Liver (tissue), 9 donors: ENCODE data around the gene CGB3. TPM values are rescaled to one million over a fixed set of nuclear protein-coding genes. Genes with fewer than 3 reads are reported as not detected.

ENCODE experiments used
- DNase-seq: peaks from one replicate; pipeline ENCODE4 v3.0.0-alpha.2; 2017; ENCODE audit warnings: low spot score
- H3K27ac ChIP-seq, 2 donors: one replicate each; pipeline ENCODE4 v1.7.0; 2013; ENCODE audit warnings: inconsistent platforms in 2 of 2, low read length in 2 of 2, control low read depth in 1 of 2, low read depth in 1 of 2, mild to moderate bottlenecking in 1 of 2
- H3K27me3 ChIP-seq, 4 donors: one replicate each; pipeline versions ENCODE4 v1.6.1 to v1.7.0; 2013; ENCODE audit warnings: low read length in 3 of 4, inconsistent platforms in 1 of 4, mild to moderate bottlenecking in 1 of 4, moderate library complexity in 1 of 4; ENCODE audit not compliant: control insufficient read depth in 4 of 4, insufficient read depth in 4 of 4
- H3K36me3 ChIP-seq, 4 donors: one replicate each; pipeline versions ENCODE4 v1.6.1 to v1.7.0; 2013; ENCODE audit warnings: low read length in 3 of 4, mild to moderate bottlenecking in 3 of 4, low read depth in 1 of 4, moderate library complexity in 1 of 4; ENCODE audit not compliant: control insufficient read depth in 4 of 4, insufficient read depth in 3 of 4
- H3K4me1 ChIP-seq, 4 donors: one replicate each; pipeline versions ENCODE4 v1.6.1 to v1.7.0; 2013; ENCODE audit warnings: low read length in 3 of 4, mild to moderate bottlenecking in 3 of 4, moderate library complexity in 1 of 4; ENCODE audit not compliant: control insufficient read depth in 4 of 4, insufficient read depth in 4 of 4
- H3K4me3 ChIP-seq, 3 donors: one replicate each; pipeline versions ENCODE4 v1.6.1 to v1.7.0; 2013; ENCODE audit warnings: low read length in 3 of 3, control low read depth in 1 of 3, low read depth in 1 of 3, mild to moderate bottlenecking in 1 of 3
- H3K9ac ChIP-seq, 2 donors: one replicate each; pipeline ENCODE4 v1.7.0; 2013; ENCODE audit warnings: low read length in 2 of 2, mild to moderate bottlenecking in 2 of 2, moderate library complexity in 2 of 2, control low read depth in 1 of 2, low read depth in 1 of 2
- H3K9me3 ChIP-seq, 4 donors: one replicate each; pipeline versions ENCODE4 v1.6.1 to v1.7.0; 2013; ENCODE audit warnings: low read length in 3 of 4; ENCODE audit not compliant: control insufficient read depth in 4 of 4
- ATF3 ChIP-seq: IDR thresholded peaks from 2 replicates; pipeline ENCODE4 v1.6.1; 2016; ENCODE audit warnings: antibody characterized with exemption
- CTCF ChIP-seq: fragments of 150-350 bp; IDR thresholded peaks from 2 replicates; pipeline ENCODE4 v1.5.1; 2017; ENCODE audit warnings: improper control_type of control experiment, low read depth, low read length; ENCODE audit not compliant: missing input control
- EGR1 ChIP-seq, 2 donors: IDR thresholded peaks; 2 replicates each; pipeline ENCODE4 v1.6.1; 2016 to 2018; ENCODE audit warnings: antibody characterized with exemption in 2 of 2, low read depth in 2 of 2
- FOXA1 ChIP-seq: IDR thresholded peaks from 2 replicates; pipeline ENCODE4 v1.6.1; 2016; ENCODE audit warnings: antibody characterized with exemption
- GABPA ChIP-seq, 2 donors: IDR thresholded peaks in 1 of 2; conservative IDR thresholded peaks in 1 of 2; 2 replicates each; pipeline ENCODE4 v1.6.1; 2016; ENCODE audit warnings: antibody characterized with exemption in 2 of 2, mild to moderate bottlenecking in 1 of 2, moderate library complexity in 1 of 2
- HNF4A ChIP-seq, 2 donors: conservative IDR thresholded peaks; 2 replicates each; pipeline ENCODE4 v1.6.1; 2016; ENCODE audit warnings: antibody characterized with exemption in 2 of 2, mild to moderate bottlenecking in 2 of 2
- JUND ChIP-seq, 2 donors: IDR thresholded peaks; 2 replicates each; pipeline ENCODE4 v1.6.1; 2016; ENCODE audit warnings: antibody characterized with exemption in 2 of 2
- MAX ChIP-seq: IDR thresholded peaks from 2 replicates; pipeline ENCODE4 v1.6.1; 2016; ENCODE audit warnings: antibody characterized with exemption
- NR2F2 ChIP-seq: IDR thresholded peaks from 2 replicates; pipeline ENCODE4 v1.6.1; 2016; ENCODE audit warnings: antibody characterized with exemption
- RAD21 ChIP-seq, 2 donors: IDR thresholded peaks; 2 replicates each; pipeline ENCODE4 v1.6.1; 2016; ENCODE audit warnings: antibody characterized with exemption in 2 of 2, mild to moderate bottlenecking in 2 of 2
- REST ChIP-seq: IDR thresholded peaks from 2 replicates; pipeline ENCODE4 v1.6.1; 2016; ENCODE audit warnings: antibody characterized with exemption, mild to moderate bottlenecking
- RXRA ChIP-seq, 2 donors: IDR thresholded peaks; 2 replicates each; pipeline ENCODE4 v1.6.1; 2017 to 2018; ENCODE audit warnings: antibody characterized with exemption in 2 of 2, mild to moderate bottlenecking in 1 of 2
- SP1 ChIP-seq: IDR thresholded peaks from 2 replicates; pipeline ENCODE4 v1.6.1; 2018; ENCODE audit warnings: antibody characterized with exemption, mild to moderate bottlenecking
- TAF1 ChIP-seq: conservative IDR thresholded peaks from 2 replicates; pipeline ENCODE4 v1.6.1; 2016; ENCODE audit warnings: antibody characterized with exemption, mild to moderate bottlenecking
- WGBS: extraction: QIAGEN DNeasy Blood & Tissue Kit; methylation state at CpG from one replicate; pipeline ENCODE4 v1.1.7; 2013; 5-methylcytosine and 5-hydroxymethylcytosine counted together
- polyA plus RNA-seq, 2 donors: library from polyadenylated mRNA; stranded (reverse) in 1 of 2; unstranded in 1 of 2; fragments of 200-250 nt in 1 of 2; fragments of >200 nt in 1 of 2; fragmentation: Nextera tagmentation in 1 of 2; extraction: Ambion mirVana in 1 of 2; gene quantifications; one replicate each; pipeline versions ENCODE4 v1.2.1 to v1.2.3, GENCODE V29; 2013 to 2015
- total RNA-seq, 2 donors: library from RNA; depleted of rRNA; stranded (reverse); fragments of >200 nt; gene quantifications; one replicate each; pipeline ENCODE4 v1.2.3, GENCODE V29; 2014
- donor health status: healthy.
- donor health status: healthy.
- donor health status: healthy.
- donor health status: healthy.
- donor health status: healthy.

The CGB3 gene
- total and polyA plus RNA-seq, 4 donors, result not detected

GRCh38 chr19:48991873-48992580, 32.1 kb downstream of the CGB3 start:
- H3K9me3 ChIP-seq, result no peaks in the 10 kb centered on the region
- peak overlapping the region; percentile 89 to 99 for H3K27ac ChIP-seq
- TF ChIP-seq RAD21 (IDR thresholded peaks at IDR 0.05) (no peak), REST (peak; percentile 24)
- no peak for DNase-seq
- peaks cover 12 to 28% (median 17%) of the 10 kb centered on the region in 4 donors for H3K4me1 ChIP-seq
- peaks cover 2 to 10% (median 6%) of the 10 kb centered on the region in 4 donors for H3K36me3 ChIP-seq
- H3K4me3 ChIP-seq, result peak overlapping the region; percentile 58 to 96 (median 71)
- no peaks in the 10 kb centered on the region for H3K27me3 ChIP-seq
- peak overlapping the region; percentile 60 to 98 for H3K9ac ChIP-seq
- 33% methylated on average over 8 of the region's 8 CpGs for WGBS

- H3K9ac ChIP-seq, result no peak overlapping the region
Observed at GRCh38 chr19:48991011-48991609, 33.0 kb downstream of the CGB3 start.

GRCh38 chr19:48990400-48990799, 33.7 kb downstream of the CGB3 start:
- no peak for DNase-seq
- no peak overlapping the region for H3K9ac ChIP-seq
- no peaks in the 10 kb centered on the region for H3K9me3 ChIP-seq
- WGBS, result 88% methylated on average over 4 of the region's 4 CpGs
- peaks cover 12 to 28% (median 17%) of the 10 kb centered on the region in 4 donors for H3K4me1 ChIP-seq
- no peaks in the 10 kb centered on the region for H3K27me3 ChIP-seq
- H3K36me3 ChIP-seq, result peaks cover 6 to 15% (median 15%) of the 10 kb centered on the region in 4 donors
- H3K27ac ChIP-seq, result no peak overlapping the region
- H3K4me3 ChIP-seq, result no peak overlapping the region
- TF ChIP-seq CTCF (no peak), GABPA (IDR thresholded peaks at IDR 0.05 in 1 of 2, conservative IDR thresholded peaks at IDR 0.05 in 1 of 2) (no peak), RAD21 (IDR thresholded peaks at IDR 0.05) (no peak), SP1 (no peak), MAX (no peak), HNF4A (conservative IDR thresholded peaks at IDR 0.05) (no peak), JUND (IDR thresholded peaks at IDR 0.05) (no peak), RXRA (IDR thresholded peaks at IDR 0.05) (no peak), ATF3 (no peak), NR2F2 (no peak)

More at GRCh38 chr19:48991011-48991609, 33.0 kb downstream of the CGB3 start:
- no peaks in the 10 kb centered on the region for H3K27me3 ChIP-seq
- no peak for DNase-seq
- peaks cover 3 to 12% (median 9%) of the 10 kb centered on the region in 4 donors for H3K36me3 ChIP-seq
- peaks cover 12 to 28% (median 17%) of the 10 kb centered on the region in 4 donors for H3K4me1 ChIP-seq
- WGBS, result 93% methylated on average over 22 of the region's 22 CpGs
- TF ChIP-seq EGR1 (IDR thresholded peaks at IDR 0.05; ENCODE audit: low read depth in 2 of 2) (no peak), FOXA1 (no peak), TAF1 (no peak), GABPA (IDR thresholded peaks at IDR 0.05 in 1 of 2, conservative IDR thresholded peaks at IDR 0.05 in 1 of 2) (no peak), HNF4A (conservative IDR thresholded peaks at IDR 0.05) (no peak), JUND (IDR thresholded peaks at IDR 0.05) (no peak), CTCF (no peak)
- H3K9me3 ChIP-seq, result no peaks in the 10 kb centered on the region
- no peak overlapping the region for H3K27ac ChIP-seq
- H3K4me3 ChIP-seq, result no peak overlapping the region
